K562 (cell line): Measurements from ENCODE around the gene PDCD7. TPM values are rescaled to one million over a fixed set of nuclear protein-coding genes. Genes with fewer than 3 reads are reported as not detected.

Experiments
- COPS2 ChIP-seq: fragments of 450-650 bp; conservative IDR thresholded peaks from 2 replicates; pipeline ENCODE4 v1.6.1; 2016; ENCODE audit warnings: mild to moderate bottlenecking, moderate library complexity
- DDX20 ChIP-seq: fragments of 450-650 bp; IDR thresholded peaks from 2 replicates; pipeline ENCODE4 v1.6.1; 2016; ENCODE audit warnings: missing genetic modification characterization, low read depth, mild to moderate bottlenecking, missing compliant biosample characterization, moderate library complexity
- EGR1 ChIP-seq: fragments of 450-650 bp; conservative IDR thresholded peaks from 2 replicates; pipeline ENCODE4 v1.6.1; 2017; ENCODE audit warnings: mild to moderate bottlenecking
- ELF1 ChIP-seq: fragments of 200-800 bp; sonication (Bioruptor generic); IDR thresholded peaks from 2 replicates; pipeline ENCODE4 v1.6.1; 2016; ENCODE audit warnings: missing genetic modification characterization, missing compliant biosample characterization
- ETS1 ChIP-seq: conservative IDR thresholded peaks from 2 replicates; pipeline ENCODE4 v1.6.1; 2011; ENCODE audit warnings: low read depth, mild to moderate bottlenecking, low read length; ENCODE audit not compliant: control insufficient read depth
- ETV6 ChIP-seq, 3 experiments: fragments of 150-350 bp in 1 of 3; sonication (generic) in 1 of 3; formaldehyde crosslinking in 1 of 3; IDR thresholded peaks; 2 replicates each; pipeline versions ENCODE4 v1.6.1 to v1.8.0; 2014 to 2022; ENCODE audit warnings: borderline replicate concordance in 2 of 3, low read depth in 2 of 3, antibody characterized with exemption in 1 of 3, low read length in 1 of 3, mild to moderate bottlenecking in 1 of 3, missing genetic modification reagents in 1 of 3
- HNRNPLL ChIP-seq: fragments of 200-400 bp; formaldehyde crosslinking; IDR thresholded peaks from 2 replicates; pipeline ENCODE4 v1.6.1; 2017; ENCODE audit warnings: low read length, low read depth, mild to moderate bottlenecking; ENCODE audit not compliant: poor library complexity, severe bottlenecking
- MAFF ChIP-seq: IDR thresholded peaks from 2 replicates; pipeline ENCODE4 v1.6.1; 2012; ENCODE audit warnings: low read length, improper control_type of control experiment
- NFXL1 ChIP-seq: fragments of 450-650 bp; formaldehyde crosslinking; IDR thresholded peaks from 2 replicates; pipeline ENCODE4 v1.4.0; 2021; ENCODE audit warnings: mild to moderate bottlenecking
- POLR2A ChIP-seq: fragments of 450-650 bp; conservative IDR thresholded peaks from 2 replicates; pipeline ENCODE4 v1.6.1; 2016
- POLR2AphosphoS2 ChIP-seq: IDR thresholded peaks from 2 replicates; pipeline ENCODE4 v1.6.1; 2012; ENCODE audit warnings: low read length, improper control_type of control experiment
- RBFOX2 ChIP-seq: fragments of 200-400 bp; formaldehyde crosslinking; IDR thresholded peaks from 2 replicates; pipeline ENCODE4 v1.6.1; 2017; ENCODE audit warnings: low read depth, mild to moderate bottlenecking, low read length, moderate library complexity
- TCF3 ChIP-seq: sonication (generic); formaldehyde crosslinking; IDR thresholded peaks from 2 replicates; pipeline ENCODE4 v1.4.0; 2020; ENCODE audit warnings: mild to moderate bottlenecking, missing genetic modification reagents
- ZFP36 ChIP-seq: fragments of 150-350 bp; IDR thresholded peaks from 2 replicates; pipeline ENCODE4 v1.6.1; 2018; ENCODE audit warnings: low read length, low read depth; ENCODE audit not compliant: partially characterized antibody
- ZMIZ1 ChIP-seq, 2 experiments: fragments of 150-350 bp in 1 of 2; IDR thresholded peaks; 2 replicates each; pipeline ENCODE4 v1.6.1; 2012 to 2016; ENCODE audit warnings: low read depth in 2 of 2, low read length in 2 of 2, mild to moderate bottlenecking in 1 of 2, moderate library complexity in 1 of 2
- ZNF445 ChIP-seq: fragments of 250-450 bp; sonication (Bioruptor Pico); IDR thresholded peaks from 2 replicates; pipeline ENCODE4 v1.4.0; 2020; ENCODE audit warnings: low read depth, mild to moderate bottlenecking, moderate library complexity
- ZNF551 ChIP-seq: fragments of 250-450 bp; sonication (Bioruptor Pico); IDR thresholded peaks from 2 replicates; pipeline ENCODE4 v1.5.0; 2021; ENCODE audit warnings: mild to moderate bottlenecking, moderate library complexity
- ZNF644 ChIP-seq: fragments of 200-800 bp; sonication (Bioruptor generic); IDR thresholded peaks from 2 replicates; pipeline ENCODE4 v1.6.1; 2016; ENCODE audit warnings: low read depth, missing genetic modification characterization, missing compliant biosample characterization
- ZNF707 ChIP-seq: fragments of 250-450 bp; sonication (Bioruptor Pico); conservative IDR thresholded peaks from 2 replicates; pipeline ENCODE4 v1.8.0; 2022; ENCODE audit warnings: inconsistent platforms, mild to moderate bottlenecking, moderate library complexity
- ZNF830 ChIP-seq: fragments of 250-450 bp; sonication (Bioruptor Pico); IDR thresholded peaks from 2 replicates; pipeline ENCODE4 v1.5.0; 2021; ENCODE audit warnings: mild to moderate bottlenecking
- polyA plus RNA-seq, 8 experiments: library from polyadenylated mRNA; depleted of rRNA in 4 of 8; stranded (reverse) in 5 of 8; unstranded in 3 of 8; fragments of >200 nt; fragmentation: Nextera tagmentation in 2 of 8; fragmentation: Illumina TruSeq in 1 of 8; extraction: Ambion mirVana in 2 of 8; extraction: Trizol in 1 of 8; gene quantifications; 2 replicates each; pipeline versions ENCODE4 v1.2.1 to v1.2.3, GENCODE V29; 2011 to 2014; ENCODE audit warnings: inconsistent platforms in 1 of 8, missing spikeins in 1 of 8
- total RNA-seq, 7 experiments: library from RNA; depleted of rRNA in 6 of 7; stranded (reverse); fragments of >200 nt in 6 of 7; fragmentation: Illumina TruSeq in 2 of 7; extraction: Trizol in 2 of 7; gene quantifications; 2 replicates each; pipeline versions ENCODE4 v1.2.1 to v1.2.3, GENCODE V29; 2011 to 2021; ENCODE audit warnings: low replicate concordance in 1 of 7
- TF ChIP-seq, protein P1 (sequence below), 2 experiments: fragments of 450-650 bp; IDR thresholded peaks; 2 replicates each; pipeline ENCODE4 v1.6.1; 2016
- TF ChIP-seq, protein P2 (sequence below): sonication (generic); formaldehyde crosslinking; IDR thresholded peaks from 2 replicates; pipeline ENCODE4 v1.9.0; 2022; ENCODE audit warnings: mild to moderate bottlenecking, missing genetic modification reagents

Gene PDCD7
- total and polyA plus RNA-seq, 9 of the 15 experiments (the other 6 are each of a cell fraction or from before 2014, with no cell fraction given) = 11.8 to 30.2 (median 18.8) TPM

- TF ChIP-seq HNRNPLL (peak; percentile 24), ELF1 (tag) (peak; percentile 77), ETS1 (peak; percentile 71; the same call in 1 of the 2 replicates), ZMIZ1 (IDR thresholded peaks at IDR 0.05; ENCODE audit: low read depth in 2 of 2, low read length in 2 of 2) (no peak), NFXL1 (CRISPR knock-in tag) (no peak), POLR2AphosphoS2 (0 out of 2 replicates have a peak, but pooled peaks have one; percentile 60), RBFOX2 (peak; percentile 87), EGR1 (peak; percentile 89), ZNF551 (CRISPR knock-in tag) (no peak), ZNF830 (CRISPR knock-in tag) (no peak), ZNF707 (CRISPR knock-in tag) (no peak), DDX20 (tag) (no peak), ZNF445 (CRISPR knock-in tag) (no peak), TCF3 (CRISPR knock-in tag) (peak; percentile 25; the same call in 1 of the 2 replicates), ZNF644 (tag) (0 out of 2 replicates have a peak, but pooled peaks have one; percentile 41), ZFP36 (no peak), MAFF (no peak), POLR2A (peak; percentile 92), ETV6 (IDR thresholded peaks at IDR 0.05; ENCODE audit: borderline replicate concordance in 1 of 2, low read depth in 2 of 2, low read length in 1 of 2) (no peak), ETV6 (CRISPR knock-in tag; IDR thresholded peaks at IDR 0.05; ENCODE audit: borderline replicate concordance) (no peak), COPS2 (no peak)
- TF ChIP-seq, protein P1, sequence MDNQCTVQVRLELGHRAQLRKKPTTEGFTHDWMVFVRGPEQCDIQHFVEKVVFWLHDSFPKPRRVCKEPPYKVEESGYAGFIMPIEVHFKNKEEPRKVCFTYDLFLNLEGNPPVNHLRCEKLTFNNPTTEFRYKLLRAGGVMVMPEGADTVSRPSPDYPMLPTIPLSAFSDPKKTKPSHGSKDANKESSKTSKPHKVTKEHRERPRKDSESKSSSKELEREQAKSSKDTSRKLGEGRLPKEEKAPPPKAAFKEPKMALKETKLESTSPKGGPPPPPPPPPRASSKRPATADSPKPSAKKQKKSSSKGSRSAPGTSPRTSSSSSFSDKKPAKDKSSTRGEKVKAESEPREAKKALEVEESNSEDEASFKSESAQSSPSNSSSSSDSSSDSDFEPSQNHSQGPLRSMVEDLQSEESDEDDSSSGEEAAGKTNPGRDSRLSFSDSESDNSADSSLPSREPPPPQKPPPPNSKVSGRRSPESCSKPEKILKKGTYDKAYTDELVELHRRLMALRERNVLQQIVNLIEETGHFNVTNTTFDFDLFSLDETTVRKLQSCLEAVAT (IDR thresholded peaks at IDR 0.05) = peak; percentile 15 to 64; a peak in 1 of 4 replicates
- TF ChIP-seq, protein P2, sequence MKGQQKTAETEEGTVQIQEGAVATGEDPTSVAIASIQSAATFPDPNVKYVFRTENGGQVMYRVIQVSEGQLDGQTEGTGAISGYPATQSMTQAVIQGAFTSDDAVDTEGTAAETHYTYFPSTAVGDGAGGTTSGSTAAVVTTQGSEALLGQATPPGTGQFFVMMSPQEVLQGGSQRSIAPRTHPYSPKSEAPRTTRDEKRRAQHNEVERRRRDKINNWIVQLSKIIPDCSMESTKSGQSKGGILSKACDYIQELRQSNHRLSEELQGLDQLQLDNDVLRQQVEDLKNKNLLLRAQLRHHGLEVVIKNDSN (CRISPR knock-in tag) = no peak
Measured at GRCh38 chr15:65133548-65134200, at the start of gene PDCD7 (continued).
